Fibroblast of skin of scalp (primary cell): ENCODE results near the gene KRT15. TPM values are rescaled to one million over a fixed set of nuclear protein-coding genes. Genes with fewer than 3 reads are reported as not detected.

Experiments
- DNase-seq: peaks from one replicate; pipeline ENCODE4 v3.0.0-alpha.2; 2013
- polyA plus RNA-seq, 2 experiments: library from polyadenylated mRNA; unstranded; fragments of 120-200 nt; gene quantifications; one replicate each; pipeline ENCODE4 v1.2.1, GENCODE V29; 2013; ENCODE audit not compliant: insufficient read length in 2 of 2

Gene KRT15
- polyA plus RNA-seq (2013, experiment 1 of 2; ENCODE audit: insufficient read length): 0.10 TPM
- polyA plus RNA-seq (2013, experiment 2 of 2; ENCODE audit: insufficient read length): 3.3 TPM

DNA sequence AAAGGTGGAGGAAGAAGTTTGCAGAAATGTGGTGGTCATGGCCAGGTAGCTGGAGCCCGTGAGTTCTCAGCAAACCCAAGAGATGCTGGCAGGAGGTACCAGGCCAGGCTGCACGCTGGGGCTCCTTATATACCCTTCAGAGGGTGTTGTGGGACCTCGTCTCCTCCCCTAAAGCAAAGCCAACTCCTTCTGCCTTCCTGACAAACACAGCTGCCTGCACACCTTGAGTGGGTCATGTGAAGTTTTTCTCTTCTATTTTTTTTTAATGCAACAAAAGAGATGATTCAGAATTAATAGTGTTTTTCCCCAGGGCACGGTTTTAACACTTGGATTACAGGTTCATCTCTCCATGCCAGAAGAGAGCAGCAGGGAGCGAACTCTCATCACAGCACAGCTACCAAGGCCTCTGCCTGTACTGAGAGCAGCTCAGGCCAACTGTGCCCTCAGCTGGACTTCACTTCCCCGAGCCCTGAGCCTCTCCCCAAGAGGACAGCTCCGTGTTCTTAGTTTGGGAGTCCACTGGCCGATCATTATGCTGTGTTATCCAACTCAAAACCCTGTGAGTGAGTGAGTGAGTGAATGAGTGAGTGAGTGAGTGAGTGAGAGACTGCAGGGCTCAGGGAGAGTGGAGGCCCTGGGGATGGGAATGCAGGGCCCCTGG is at the start of gene KRT15:
Gene KRT15, minus strand, starts transcription at position 102 of the 661 bp plus-strand sequence. Its CDS starts 63 bp downstream, at position 39.
- no peak for DNase-seq

DNA sequence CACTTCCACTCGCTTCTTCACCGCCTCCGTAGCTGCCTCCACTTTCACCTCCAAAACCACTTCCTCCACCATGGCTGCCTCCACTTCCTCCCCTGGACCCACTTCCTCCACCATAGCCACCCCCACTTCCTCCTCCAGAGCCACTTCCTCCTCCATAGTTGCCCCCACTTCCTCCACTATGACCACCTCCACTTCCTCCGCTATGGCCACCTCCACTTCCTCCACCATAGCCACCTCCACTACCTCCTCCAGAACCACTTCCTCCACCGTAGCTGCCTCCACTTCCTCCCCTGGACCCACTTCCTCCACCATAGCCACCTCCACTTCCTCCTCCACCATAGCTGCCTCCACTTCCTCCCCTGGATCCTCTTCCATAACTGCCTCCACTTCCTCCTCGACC is 48.6 kb upstream of the KRT15 start:
- DNase-seq: no peak

DNA sequence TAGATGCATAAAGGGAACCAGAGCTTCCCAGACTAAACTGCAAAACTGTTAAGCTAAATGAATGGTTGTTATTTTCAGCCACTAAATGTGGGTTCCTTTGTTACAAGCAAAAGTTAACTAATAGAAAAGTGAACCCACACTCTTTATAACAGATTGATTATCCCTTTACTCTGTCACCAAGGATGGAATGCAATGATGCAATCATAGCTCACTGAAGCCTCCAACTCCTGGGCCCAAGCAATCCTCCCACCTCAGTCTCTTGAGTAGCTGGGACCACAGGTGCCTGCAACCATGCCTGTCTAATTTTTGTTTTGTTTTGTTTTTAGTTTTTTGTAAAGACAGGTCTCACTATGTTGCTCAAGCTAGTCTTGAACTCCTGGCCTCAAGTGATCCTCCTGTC is 46.6 kb upstream of the KRT15 start:
- no peak for DNase-seq

DNA sequence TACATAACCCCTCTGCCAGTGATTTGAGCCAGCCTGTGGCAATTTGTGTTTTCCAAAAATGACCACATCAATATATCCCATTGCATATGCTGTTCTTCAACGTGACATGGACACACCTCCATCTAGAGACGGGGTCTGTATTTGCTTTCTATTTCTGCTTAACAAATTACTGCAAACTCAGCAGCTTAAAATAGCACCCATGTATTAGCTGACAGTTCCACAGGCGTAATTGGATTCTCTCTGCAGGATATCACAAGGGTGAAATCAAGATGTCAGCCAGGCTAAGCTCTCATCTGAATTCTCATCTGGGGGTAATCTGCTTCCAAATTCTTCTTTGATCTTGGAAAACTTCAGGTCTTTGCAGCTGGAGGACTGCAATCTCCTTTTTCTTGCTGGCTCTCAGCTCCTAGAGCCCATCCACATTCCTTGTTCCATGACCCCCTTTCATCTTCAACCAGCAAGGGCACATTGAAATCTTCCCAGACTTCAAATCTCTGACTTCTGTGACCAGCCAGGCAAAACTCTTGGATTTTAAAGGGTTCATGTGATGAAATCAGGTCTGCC is 45.0 kb upstream of the KRT15 start:
- no peak for DNase-seq

DNA sequence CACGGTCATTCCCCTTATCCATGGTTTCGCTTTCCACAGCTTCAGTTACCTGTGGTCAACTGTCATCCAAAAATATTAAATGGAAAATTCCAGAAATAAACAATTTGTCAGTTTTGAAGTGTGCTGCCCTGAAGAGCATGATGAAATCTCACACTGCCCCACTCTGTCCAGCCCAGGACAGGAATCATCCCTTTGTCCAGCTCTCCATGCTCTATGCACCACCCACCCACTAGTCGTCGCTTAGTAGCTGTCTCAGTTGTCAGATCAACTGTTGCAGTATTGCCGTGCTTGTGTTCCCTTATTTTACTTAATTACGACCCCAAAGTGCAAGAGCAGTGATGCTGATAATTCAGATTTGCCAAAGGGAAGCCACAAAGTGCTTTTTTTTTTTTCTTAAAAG is 42.9 kb upstream of the KRT15 start:
- no peak for DNase-seq

DNA sequence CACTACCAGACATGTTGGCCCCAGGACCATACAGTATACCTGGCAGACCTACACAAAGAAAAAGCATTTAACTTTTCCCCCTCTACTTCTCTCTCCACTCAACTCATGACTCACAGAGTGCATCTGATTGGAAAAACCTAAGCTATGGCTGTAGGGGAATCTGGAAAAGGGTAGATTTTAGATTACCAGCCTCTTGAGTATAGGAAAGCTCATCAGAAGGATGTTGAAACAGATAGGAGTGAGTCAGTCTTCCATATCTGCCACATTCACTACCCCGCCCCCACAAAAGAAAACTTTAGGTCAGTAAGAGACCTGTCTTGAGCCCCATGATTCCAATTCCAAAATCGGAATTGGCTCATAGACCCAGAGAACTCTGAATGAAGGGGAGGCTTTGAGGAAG is 40.9 kb upstream of the KRT15 start:
- no peak for DNase-seq

DNA sequence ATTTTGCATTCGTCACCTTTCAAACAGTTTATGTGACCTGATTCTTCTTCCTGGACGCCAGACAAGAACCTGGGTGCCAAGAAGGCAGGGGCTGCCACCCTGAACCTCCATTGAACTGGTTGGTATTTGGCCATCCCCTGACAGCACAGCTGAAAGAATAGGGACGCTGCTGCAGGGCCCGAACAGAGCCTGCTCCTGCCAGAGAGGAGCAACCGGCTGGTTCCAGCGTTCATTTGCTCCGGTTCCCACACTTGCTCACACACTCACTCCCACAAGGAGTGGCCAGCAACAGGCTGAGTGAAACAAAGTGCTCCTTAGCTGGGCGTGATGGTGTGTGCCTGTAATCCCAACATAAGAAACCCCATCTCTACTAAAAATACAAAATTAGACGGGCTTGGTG is 38.2 kb upstream of the KRT15 start:
- no peak for DNase-seq

DNA sequence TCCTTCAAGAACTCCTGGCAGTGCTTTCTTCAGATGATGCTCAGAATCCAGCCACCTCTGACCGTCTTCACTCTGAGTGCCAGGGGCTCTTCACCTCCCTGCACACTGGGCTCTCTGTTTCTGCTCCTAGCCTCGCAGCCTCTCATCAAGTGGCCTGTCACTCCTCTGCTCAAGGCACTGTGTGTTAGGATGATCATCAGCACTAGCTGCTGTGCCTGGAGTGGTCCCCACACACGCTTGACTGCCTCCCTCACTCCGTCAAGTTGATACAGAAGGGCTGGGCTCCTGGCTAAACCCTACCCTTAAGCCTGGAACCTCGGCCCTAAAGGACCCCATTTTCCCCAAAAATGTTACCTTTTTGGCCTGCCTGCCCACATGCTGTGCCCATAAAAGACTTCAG is 37.6 kb upstream of the KRT15 start:
- DNase-seq: no peak

DNA sequence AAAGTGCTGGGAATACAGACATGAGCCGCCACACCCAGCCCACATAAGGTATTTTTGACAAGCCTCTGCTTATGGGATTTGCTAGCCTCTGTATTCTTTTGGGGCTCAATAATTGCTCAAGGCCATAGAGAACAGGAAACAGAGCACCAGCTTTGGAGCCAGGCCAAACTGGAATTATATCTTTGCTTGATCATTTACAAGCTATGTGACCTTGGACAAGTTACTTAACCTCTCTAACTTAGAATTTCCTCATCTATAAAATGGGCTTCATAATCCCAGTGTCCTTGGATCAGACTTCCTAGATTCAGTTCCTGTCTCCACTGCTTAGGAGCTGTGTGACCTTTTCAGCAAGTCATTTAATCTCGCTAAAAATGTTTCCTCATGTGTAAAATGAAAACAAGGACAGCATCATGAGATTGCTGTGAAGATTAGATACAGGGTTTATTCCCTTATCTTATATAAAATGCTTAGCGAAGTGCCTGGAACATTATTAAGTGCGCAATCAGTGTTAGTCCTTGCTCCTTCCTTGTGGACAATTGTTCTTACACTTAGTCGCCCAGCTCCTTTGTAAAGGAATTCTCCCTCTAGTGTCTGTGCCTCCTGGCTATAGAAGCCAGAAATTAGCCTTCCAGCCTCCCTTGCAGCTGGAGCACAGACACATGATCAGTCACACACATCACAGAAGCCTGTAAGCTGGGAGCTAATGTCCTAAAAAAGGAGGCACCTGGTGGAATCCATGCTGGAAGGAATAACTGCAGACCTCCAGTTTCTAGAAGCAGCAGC is 36.6 kb upstream of the KRT15 start:
- DNase-seq: no peak

DNA sequence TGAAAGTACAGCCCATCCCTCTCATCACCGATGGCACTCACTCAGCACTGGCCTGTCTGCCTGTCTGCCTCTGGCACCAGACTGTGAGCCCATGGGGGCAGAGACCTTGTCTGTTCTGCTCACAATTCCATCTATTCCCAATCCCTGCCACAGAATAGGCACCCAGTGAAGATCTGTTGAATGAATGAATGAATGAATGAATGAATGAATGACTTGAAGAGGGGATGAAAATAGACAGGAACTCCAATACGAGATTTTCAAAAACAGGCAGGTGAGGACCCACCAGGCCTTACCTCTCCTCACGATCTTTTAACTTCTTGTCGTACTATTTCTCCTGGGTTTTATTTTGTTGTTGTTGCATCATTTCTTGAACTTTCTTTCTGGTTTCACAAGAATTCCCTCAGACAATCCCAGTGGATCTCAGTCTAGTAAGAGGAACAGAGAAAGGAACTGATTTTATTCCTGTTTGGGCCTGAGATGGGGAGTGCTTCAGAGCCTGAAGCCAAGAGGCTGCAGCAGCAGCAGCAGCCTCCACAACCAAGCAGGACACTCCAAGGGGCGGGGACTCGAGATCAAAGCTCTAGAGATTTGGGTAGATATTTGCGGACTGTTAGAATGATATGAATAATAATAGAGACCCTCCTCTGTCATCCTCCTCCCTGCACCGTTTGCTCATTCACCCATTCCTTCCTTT is 35.4 kb upstream of the KRT15 start:
- DNase-seq: no peak

DNA sequence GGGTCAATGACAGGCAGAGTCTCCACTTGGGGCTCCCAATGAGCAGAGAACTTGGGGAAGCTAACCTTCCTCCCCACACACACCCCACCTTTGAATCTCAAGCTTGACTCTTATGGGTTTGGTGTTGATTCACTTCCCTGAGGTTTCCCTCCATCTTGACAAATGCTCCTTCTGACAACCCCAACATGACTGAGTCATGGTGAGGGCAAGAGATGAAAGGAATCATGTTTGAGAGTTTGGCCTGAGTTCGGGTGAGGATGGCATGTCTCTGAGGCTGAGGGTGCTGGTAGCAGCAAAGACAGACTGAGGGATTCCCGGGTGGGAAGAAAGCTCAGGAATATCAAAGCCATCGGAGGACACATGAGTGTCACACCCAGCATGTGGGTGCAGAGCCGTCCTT is 34.5 kb upstream of the KRT15 start:
- DNase-seq: no peak

DNA sequence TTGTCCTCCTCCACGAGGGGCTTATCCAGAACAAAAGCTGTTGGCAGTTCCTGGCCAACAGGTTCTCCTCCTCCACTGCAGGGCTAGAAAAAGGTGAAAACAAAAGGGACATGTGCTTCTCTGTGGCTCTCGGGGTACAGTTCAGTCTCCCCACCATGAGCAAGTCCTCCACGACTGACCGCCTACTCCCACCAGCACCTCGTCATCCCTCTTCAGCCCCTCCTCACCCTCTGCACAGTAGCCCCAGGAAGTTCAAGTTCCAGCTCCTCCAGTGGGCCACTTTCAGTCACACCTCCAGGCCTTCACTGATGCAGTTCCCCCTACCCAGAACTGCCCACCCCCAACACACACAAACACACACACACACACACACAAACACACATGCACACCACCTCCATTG is 33.8 kb upstream of the KRT15 start:
- no peak for DNase-seq

DNA sequence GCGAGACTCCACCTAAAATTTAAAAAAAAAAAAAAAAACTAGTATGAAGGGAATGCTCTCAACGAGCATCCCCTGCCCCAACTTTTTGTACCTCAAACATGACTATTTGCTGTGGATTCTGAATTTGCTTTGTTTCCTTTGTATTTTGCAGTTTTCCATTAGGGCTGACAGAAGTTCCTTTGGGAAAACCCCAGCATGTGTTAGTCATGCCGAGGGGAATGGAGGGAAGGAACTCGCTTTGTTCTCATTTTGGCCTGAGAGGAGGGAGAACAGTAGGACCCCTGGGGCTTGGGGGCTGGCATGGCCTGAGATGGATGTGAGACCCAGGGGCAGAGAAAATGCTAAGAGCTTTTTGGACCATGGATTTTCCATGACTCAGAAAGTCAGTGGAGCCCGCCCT is 32.7 kb upstream of the KRT15 start:
- peak; percentile 69 for DNase-seq

DNA sequence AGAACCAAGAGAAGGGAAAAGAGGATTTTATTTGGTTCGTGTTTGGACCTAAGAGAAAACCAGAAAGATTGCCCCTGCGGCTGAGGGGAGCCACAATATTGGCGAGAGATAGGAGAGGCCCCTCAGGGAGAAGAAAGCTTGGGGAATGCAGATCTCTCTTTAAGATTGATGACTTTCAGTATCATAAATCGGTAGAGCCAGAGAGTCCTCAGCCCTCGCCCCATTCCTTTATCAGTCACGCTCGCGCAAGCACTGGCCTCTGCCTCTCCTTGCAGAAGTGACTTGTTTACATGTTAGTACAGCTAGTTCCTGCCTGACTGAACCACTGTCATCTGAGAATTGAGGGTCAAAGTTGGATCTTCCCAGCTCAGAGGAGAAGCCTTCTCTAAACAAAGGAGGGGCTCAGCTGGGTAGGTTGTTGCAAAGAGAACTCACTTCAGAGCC is 30.9 kb upstream of the KRT15 start:
- no peak for DNase-seq

DNA sequence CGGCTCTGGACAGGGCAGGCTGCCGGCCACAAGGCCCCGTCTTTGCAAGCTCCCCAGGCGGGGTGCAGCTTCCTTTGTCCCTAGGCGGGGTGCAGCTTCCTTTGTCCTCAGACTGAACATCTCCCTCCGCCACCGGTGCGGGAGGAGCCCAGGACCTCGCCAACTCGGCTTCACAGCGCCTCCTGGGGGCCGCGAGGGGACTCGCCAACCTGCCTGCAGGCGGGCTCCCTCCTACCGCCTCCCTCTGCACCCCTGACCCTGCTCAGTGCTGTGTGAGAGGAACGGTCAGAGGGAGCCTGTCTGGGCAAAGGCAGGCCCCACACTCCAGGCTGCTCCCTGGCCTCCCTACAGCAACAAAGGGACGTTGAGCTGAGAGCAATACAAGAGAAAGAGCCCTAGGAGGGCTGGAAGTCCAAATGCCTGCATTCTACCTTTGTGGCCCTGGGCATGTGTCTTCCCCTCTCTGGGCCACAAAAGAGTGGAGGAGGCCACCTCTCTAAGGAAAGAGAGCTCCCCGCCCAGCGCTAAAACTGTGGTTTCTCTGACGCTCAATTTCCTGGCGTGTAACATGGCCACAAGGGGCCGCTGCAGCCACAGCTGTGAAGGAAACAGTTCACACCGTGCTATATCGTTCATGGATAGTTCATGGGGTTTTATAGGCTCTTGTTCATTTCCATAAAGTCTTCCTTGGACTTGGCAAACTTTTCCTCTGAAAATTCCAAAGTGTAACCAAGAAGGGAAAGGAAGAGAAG is 30.3 kb upstream of the KRT15 start:
- DNase-seq: peak; percentile 89

DNA sequence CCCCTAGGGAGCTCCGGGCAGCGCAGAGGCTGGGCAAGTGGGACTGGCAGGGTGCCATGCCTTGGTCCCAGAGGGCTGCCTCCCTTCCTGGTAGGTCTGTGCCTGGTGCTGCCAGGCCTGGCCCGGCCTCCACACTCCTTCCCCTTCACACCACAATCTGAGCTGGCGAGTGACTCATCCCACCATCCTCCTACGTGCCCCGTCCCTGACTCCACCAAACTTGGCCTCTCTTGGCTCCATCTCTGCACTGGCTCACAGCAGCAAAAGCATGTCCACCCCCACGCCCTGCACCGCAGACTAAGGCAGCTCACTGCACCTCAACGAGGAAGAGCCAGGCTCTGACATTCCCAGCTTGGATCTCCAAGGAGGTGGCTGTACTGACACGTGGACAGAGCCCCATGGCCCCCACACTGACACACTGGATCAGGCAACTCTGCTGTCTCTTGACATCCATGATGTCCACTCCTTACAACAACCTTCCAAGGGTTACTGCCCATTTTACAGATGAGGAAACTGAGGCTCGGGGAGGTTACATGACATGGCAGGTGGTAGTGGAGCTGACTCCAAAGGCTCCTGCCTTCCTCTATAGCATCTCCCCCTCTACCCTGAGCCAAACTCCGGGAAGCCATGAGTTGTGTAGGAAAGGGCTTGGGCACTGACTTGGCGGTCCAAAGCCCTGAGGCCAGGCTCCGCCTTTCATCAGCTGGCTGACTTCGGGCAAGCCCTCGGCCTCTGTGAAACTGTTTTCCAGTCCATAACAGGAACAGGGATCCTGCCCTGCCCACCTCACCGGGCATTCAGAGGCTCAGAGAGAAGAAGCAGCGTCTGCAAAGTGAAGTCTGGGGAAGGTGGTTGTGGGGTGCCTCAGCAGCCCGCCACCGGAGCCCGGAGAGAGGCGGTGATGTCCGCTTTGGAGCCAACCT is 29.5 kb upstream of the KRT15 start:
- peak; percentile 98 for DNase-seq

DNA sequence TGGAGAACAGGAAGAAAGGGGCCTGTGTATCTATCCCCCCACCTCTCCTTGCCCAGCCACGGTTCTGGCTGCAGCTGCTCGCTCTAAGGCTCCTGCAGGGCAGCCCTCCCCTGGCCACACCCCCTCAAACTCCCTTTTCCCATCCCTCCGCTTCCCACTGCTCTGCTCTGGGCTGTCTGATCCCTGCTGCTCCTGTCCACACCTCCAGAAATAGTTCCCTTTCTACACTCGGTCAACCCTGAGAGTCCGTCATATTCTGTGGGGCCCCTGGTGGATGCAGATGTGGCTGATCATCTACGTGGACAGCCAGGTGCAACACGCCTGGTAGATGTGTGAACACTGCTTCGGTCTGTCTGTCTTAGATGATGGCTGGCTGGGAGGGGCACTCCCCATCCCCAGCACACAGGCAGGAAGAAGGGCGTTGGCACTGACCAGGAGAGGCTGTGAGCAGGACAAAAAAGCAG is 28.7 kb upstream of the KRT15 start:
- DNase-seq: peak; percentile 38

DNA sequence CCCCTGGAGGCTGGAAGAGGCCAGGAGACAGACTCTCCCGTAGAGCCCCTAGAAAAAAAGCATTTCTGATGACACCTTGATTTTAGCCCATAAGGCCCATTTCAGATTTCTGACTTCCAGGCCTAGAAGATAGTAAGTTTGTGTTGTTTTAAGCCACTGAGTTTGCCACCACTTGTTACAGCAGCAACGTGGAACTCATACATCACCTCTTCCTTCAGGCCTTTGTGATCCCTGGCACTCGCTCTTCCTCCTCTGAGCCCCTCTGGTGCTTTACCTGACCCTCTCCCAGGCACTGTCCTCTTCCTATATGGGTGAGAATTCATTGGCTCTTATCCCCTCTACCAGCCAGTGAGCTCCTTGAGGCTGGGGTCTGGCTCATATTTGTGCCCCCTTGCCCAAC is 28.1 kb upstream of the KRT15 start:
- DNase-seq: no peak

DNA sequence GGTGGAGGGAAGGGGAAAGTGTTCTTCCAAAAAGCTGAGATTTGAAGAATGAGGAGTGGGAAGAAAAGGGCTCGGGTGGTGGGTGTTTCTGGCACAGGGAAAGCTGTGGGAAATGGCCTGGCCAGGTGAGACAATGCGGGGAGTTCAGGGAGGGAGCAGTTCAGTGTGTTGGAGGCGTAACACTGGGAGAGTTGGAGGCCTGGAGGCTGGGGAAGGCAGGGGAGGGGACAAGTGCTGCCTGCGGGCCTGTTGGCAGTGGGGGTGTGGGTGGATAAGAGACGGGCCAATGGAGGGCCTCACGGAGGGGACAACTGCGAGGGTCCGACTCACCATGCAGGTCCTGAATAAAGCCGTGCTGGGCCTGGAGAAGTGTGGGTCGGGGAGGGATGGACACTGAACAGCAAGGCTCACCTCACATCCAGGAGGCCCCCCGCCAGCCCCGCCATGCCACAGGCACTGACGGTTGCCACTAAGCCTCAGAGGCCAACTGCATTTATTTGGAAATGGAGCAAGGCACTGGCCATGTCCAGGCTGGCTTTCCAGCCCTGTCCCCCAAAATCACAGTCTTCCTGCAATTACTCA is 27.2 kb upstream of the KRT15 start:
- DNase-seq: no peak

DNA sequence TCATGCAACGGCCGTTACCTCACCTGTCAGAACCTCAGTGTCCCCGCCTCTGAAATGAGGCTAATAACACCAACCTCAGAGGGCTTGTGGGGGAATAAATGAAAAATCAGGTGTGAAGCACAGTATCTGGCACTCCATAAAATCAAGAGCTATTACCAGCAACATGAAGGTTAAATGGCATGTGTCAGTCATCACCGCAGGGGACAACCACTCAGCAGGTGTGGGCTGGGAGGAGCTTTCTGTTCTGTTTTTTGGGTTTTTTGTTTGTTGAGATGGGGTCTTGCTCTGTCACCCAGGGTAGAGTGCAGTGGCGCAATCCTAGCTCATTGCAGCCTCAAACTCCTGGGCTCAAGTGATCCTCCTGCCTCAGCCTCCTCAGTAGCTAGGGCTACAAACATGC is 26.2 kb upstream of the KRT15 start:
- no peak for DNase-seq

DNA sequence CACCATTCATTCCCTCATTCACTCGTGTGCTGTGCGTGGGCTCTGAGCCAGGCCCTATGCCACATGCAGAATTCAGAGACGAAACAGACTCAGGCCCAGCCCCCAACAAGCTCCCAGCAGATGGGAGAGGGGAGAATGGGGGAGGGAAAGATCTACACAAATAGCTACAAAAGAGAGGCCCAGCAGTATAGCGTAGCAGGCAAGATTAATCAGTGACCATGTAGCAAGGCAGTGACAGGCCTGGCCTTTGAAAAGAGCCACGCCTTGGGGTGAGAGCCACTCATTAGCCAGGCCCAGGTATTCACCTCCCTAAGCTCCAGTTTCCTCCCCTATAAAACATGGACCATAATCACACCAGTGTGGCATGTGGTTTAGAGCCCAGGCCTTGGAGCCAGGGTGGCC is 25.8 kb upstream of the KRT15 start:
- DNase-seq: peak; percentile 27
